Measurements from ENCODE around the gene SP9. TPM values are rescaled to one million over a fixed set of nuclear protein-coding genes. Genes with fewer than 3 reads are reported as not detected.

The SP9 gene
- total RNA-seq: not detected in 2 replicates

GRCh38 chr2:174334781-174335251 lies at the start of gene SP9:
TSS of gene SP9 (plus strand) at chr2:174334954. CDS start at chr2:174335093, 139 bp downstream.

Other genes starting within 250 kb of the SP9 start
- gene OLA1, start 86.4 kb upstream of the SP9 start, total RNA-seq: 77.2 and 86.2 TPM in 2 replicates
- 10.1 and 23.0 TPM in 2 replicates for gene SCRN3, start 60.8 kb downstream of the SP9 start, total RNA-seq
- gene GPR155, start 152.1 kb downstream of the SP9 start, total RNA-seq: 1.5 and 2.5 TPM in 2 replicates